K562 (cell line): ENCODE data around the gene USP2. TPM values are rescaled to one million over a fixed set of nuclear protein-coding genes. Genes with fewer than 3 reads are reported as not detected.

ENCODE experiments used
- ARID4B ChIP-seq: sonication (generic); formaldehyde crosslinking; IDR thresholded peaks from 2 replicates; pipeline ENCODE4 v1.8.0; 2022; ENCODE audit warnings: mild to moderate bottlenecking, missing genetic modification reagents
- GATA2 ChIP-seq: sonication (generic); formaldehyde crosslinking; IDR thresholded peaks from 2 replicates; pipeline ENCODE4 v1.4.0; 2020; ENCODE audit warnings: mild to moderate bottlenecking, missing genetic modification reagents
- NFE2 ChIP-seq: IDR thresholded peaks from 2 replicates; pipeline ENCODE4 v1.6.1; 2014; ENCODE audit warnings: antibody characterized with exemption, low read depth
- ZNF592 ChIP-seq: fragments of 450-650 bp; IDR thresholded peaks from 2 replicates; pipeline ENCODE4 v1.6.1; 2017; ENCODE audit warnings: antibody characterized with exemption, mild to moderate bottlenecking
- ZNF764 ChIP-seq: fragments of 250-450 bp; sonication (Bioruptor Pico); IDR thresholded peaks from 2 replicates; pipeline ENCODE4 v1.4.0; 2020; ENCODE audit warnings: low read depth, mild to moderate bottlenecking, moderate library complexity
- polyA plus RNA-seq, 8 experiments: library from polyadenylated mRNA; depleted of rRNA in 4 of 8; stranded (reverse) in 5 of 8; unstranded in 3 of 8; fragments of >200 nt; fragmentation: Nextera tagmentation in 2 of 8; fragmentation: Illumina TruSeq in 1 of 8; extraction: Ambion mirVana in 2 of 8; extraction: Trizol in 1 of 8; gene quantifications; 2 replicates each; pipeline versions ENCODE4 v1.2.1 to v1.2.3, GENCODE V29; 2011 to 2014; ENCODE audit warnings: inconsistent platforms in 1 of 8, missing spikeins in 1 of 8
- total RNA-seq, 7 experiments: library from RNA; depleted of rRNA in 6 of 7; stranded (reverse); fragments of >200 nt in 6 of 7; fragmentation: Illumina TruSeq in 2 of 7; extraction: Trizol in 2 of 7; gene quantifications; 2 replicates each; pipeline versions ENCODE4 v1.2.1 to v1.2.3, GENCODE V29; 2011 to 2021; ENCODE audit warnings: low replicate concordance in 1 of 7
- TF ChIP-seq, protein P1 (sequence below): sonication (generic); formaldehyde crosslinking; IDR thresholded peaks from 2 replicates; pipeline ENCODE4 v1.8.1; 2023; ENCODE audit warnings: missing genetic modification reagents, mild to moderate bottlenecking, borderline replicate concordance

Gene USP2
- total and polyA plus RNA-seq, 9 of the 15 experiments (the other 6 are each of a cell fraction or from before 2014, with no cell fraction given) = 2.8 to 16.9 (median 3.9) TPM

- TF ChIP-seq, protein P1, sequence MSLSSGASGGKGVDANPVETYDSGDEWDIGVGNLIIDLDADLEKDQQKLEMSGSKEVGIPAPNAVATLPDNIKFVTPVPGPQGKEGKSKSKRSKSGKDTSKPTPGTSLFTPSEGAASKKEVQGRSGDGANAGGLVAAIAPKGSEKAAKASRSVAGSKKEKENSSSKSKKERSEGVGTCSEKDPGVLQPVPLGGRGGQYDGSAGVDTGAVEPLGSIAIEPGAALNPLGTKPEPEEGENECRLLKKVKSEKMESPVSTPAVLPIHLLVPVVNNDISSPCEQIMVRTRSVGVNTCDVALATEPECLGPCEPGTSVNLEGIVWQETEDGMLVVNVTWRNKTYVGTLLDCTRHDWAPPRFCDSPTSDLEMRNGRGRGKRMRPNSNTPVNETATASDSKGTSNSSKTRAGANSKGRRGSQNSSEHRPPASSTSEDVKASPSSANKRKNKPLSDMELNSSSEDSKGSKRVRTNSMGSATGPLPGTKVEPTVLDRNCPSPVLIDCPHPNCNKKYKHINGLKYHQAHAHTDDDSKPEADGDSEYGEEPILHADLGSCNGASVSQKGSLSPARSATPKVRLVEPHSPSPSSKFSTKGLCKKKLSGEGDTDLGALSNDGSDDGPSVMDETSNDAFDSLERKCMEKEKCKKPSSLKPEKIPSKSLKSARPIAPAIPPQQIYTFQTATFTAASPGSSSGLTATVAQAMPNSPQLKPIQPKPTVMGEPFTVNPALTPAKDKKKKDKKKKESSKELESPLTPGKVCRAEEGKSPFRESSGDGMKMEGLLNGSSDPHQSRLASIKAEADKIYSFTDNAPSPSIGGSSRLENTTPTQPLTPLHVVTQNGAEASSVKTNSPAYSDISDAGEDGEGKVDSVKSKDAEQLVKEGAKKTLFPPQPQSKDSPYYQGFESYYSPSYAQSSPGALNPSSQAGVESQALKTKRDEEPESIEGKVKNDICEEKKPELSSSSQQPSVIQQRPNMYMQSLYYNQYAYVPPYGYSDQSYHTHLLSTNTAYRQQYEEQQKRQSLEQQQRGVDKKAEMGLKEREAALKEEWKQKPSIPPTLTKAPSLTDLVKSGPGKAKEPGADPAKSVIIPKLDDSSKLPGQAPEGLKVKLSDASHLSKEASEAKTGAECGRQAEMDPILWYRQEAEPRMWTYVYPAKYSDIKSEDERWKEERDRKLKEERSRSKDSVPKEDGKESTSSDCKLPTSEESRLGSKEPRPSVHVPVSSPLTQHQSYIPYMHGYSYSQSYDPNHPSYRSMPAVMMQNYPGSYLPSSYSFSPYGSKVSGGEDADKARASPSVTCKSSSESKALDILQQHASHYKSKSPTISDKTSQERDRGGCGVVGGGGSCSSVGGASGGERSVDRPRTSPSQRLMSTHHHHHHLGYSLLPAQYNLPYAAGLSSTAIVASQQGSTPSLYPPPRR (CRISPR knock-in tag) = no peak
- TF ChIP-seq ARID4B (CRISPR knock-in tag) (no peak), ZNF764 (CRISPR knock-in tag) (no peak), NFE2 (no peak), GATA2 (CRISPR knock-in tag) (peak; percentile 15; the same call in 1 of the 2 replicates), ZNF592 (peak; percentile 28; the same call in 1 of the 2 replicates)
Observed at GRCh38 chr11:119319700-119320239, 61.7 kb downstream of the USP2 start (continued).
